Breast epithelium (tissue), 4 donors: Measurements from ENCODE around the gene VPS16. TPM values are rescaled to one million over a fixed set of nuclear protein-coding genes. Genes with fewer than 3 reads are reported as not detected.

ENCODE experiments used
- DNase-seq, 2 donors: peaks; one replicate each; pipeline ENCODE4 v3.0.0-alpha.2; 2019; ENCODE audit warnings: low spot score in 2 of 2
- H3K27ac ChIP-seq, 2 donors: fragments of 200-600 bp; sonication (generic) in 1 of 2; one replicate each; pipeline ENCODE4 v1.5.1; 2016 to 2019; ENCODE audit warnings: mild to moderate bottlenecking in 1 of 2
- H3K27me3 ChIP-seq, 2 donors: fragments of 200-600 bp; sonication (generic) in 1 of 2; one replicate each; pipeline versions ENCODE4 v1.5.1 to v1.6.0; 2017 to 2019; ENCODE audit warnings: control low read depth in 1 of 2, mild to moderate bottlenecking in 1 of 2
- H3K36me3 ChIP-seq: fragments of 200-600 bp; one replicate; pipeline ENCODE4 v1.5.1; 2019
- H3K4me1 ChIP-seq, 2 donors: fragments of 200-600 bp; sonication (generic); one replicate each; pipeline ENCODE4 v1.5.1; 2016 to 2019; ENCODE audit warnings: control low read depth in 1 of 2
- H3K4me3 ChIP-seq, 3 donors: fragments of 200-600 bp; sonication (generic); 1 replicate in 2 of 3; 2 replicates in 1 of 3; pipeline ENCODE4 v1.5.1; 2016 to 2019; ENCODE audit warnings: mild to moderate bottlenecking in 3 of 3, moderate library complexity in 2 of 3
- H3K9me3 ChIP-seq, 2 donors: fragments of 200-600 bp; sonication (generic) in 1 of 2; one replicate each; pipeline ENCODE4 v1.5.1; 2016 to 2019; ENCODE audit warnings: control low read depth in 1 of 2
- POLR2A ChIP-seq: fragments of 450-650 bp; IDR thresholded peaks from one replicate; pipeline ENCODE4 v1.6.1; 2016; ENCODE audit warnings: antibody characterized with exemption, mild to moderate bottlenecking, moderate library complexity
- POLR2AphosphoS5 ChIP-seq, 3 donors: sonication (generic); formaldehyde crosslinking; IDR thresholded peaks; one replicate each; pipeline ENCODE4 v1.6.1; 2017; ENCODE audit warnings: antibody characterized with exemption in 3 of 3
- intact Hi-C: fragments of 100-400 bp; cut with DNase I; formaldehyde crosslinking; loops from one replicate; pipeline ENCODE4 v1.15.1; 2023; ENCODE audit warnings: low total_unique reads
- total RNA-seq, 3 donors: library from RNA; depleted of rRNA; stranded (reverse); fragments of >200 nt; gene quantifications; one replicate each; pipeline ENCODE4 v1.1.0, GENCODE V29; 2016
- TF ChIP-seq, protein P1 (sequence below), 3 donors: fragments of 450-650 bp; IDR thresholded peaks; one replicate each; pipeline ENCODE4 v1.5.1; 2016 to 2017; ENCODE audit warnings: antibody characterized with exemption in 3 of 3, mild to moderate bottlenecking in 3 of 3, moderate library complexity in 3 of 3

The VPS16 gene
- total RNA-seq, 3 donors from 2014 or later: 25.3 to 34.7 (median 33.8) TPM

DNA sequence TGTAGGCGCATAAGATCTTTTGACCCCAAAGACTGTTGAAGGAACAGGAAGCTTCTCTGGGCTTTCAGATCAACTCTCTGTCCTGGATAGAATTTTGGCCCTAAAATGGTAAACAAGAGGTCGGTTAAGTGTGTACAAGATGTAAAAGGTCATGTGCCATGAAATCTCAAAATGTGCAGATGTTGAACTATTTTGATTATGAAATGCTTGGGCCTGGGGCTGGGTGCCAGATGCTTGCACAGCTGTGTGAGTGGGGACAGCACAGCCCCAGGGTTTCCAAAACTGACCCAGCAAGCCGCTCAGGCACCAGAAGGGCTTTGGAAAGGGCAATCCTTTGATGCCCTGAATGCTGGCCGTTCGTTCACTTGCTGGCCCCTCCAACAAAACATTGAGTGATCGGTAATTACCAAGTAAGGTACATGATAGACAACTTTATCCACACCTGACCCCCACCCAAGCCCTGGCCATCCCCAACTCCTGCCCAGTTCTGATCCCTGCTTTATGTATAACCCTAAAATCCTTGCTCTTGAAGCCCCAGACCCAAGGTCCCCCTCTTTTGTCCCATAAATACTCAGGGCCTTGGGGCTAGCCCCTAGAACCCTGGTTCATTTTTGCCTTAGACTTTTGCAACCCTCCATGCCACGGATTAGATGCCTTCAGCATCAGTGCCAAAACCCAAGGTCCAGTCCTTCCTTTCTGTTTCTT lies 22.5 kb upstream of the VPS16 start:
- Histone ChIP-seq H3K27ac (peak overlapping the region in 1 of 2 donors; percentile 83), H3K4me3 (no peak overlapping the region), H3K36me3 (no peaks in the 10 kb centered on the region), H3K9me3 (no peaks in the 10 kb centered on the region), H3K4me1 (no peaks in the 10 kb centered on the region), H3K27me3 (peaks cover 3 to 13% of the 10 kb centered on the region in 2 donors)
- TF ChIP-seq POLR2AphosphoS5 (IDR thresholded peaks at IDR 0.05) (peak in 1 of 3 donors; percentile 32), POLR2A (no peak)
- TF ChIP-seq, protein P1, sequence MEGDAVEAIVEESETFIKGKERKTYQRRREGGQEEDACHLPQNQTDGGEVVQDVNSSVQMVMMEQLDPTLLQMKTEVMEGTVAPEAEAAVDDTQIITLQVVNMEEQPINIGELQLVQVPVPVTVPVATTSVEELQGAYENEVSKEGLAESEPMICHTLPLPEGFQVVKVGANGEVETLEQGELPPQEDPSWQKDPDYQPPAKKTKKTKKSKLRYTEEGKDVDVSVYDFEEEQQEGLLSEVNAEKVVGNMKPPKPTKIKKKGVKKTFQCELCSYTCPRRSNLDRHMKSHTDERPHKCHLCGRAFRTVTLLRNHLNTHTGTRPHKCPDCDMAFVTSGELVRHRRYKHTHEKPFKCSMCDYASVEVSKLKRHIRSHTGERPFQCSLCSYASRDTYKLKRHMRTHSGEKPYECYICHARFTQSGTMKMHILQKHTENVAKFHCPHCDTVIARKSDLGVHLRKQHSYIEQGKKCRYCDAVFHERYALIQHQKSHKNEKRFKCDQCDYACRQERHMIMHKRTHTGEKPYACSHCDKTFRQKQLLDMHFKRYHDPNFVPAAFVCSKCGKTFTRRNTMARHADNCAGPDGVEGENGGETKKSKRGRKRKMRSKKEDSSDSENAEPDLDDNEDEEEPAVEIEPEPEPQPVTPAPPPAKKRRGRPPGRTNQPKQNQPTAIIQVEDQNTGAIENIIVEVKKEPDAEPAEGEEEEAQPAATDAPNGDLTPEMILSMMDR (IDR thresholded peaks at IDR 0.05): no peak
- DNase-seq: peak in 1 of 2 donors; percentile 37
- intact Hi-C loops: loop anchor here (5.0 kb wide), 1 partner anchor 876 kb away; no protein-coding TSS in a partner anchor

GRCh38 chr20:2820084-2820895 lies 20.3 kb upstream of the VPS16 start:
- H3K36me3 ChIP-seq: no peaks in the 10 kb centered on the region
- TF ChIP-seq, protein P1 (IDR thresholded peaks at IDR 0.05): no peak
- TF ChIP-seq POLR2A: no peak
- TF ChIP-seq POLR2AphosphoS5 (IDR thresholded peaks at IDR 0.05): no peak
- no peaks in the 10 kb centered on the region for H3K4me1 ChIP-seq
- peaks cover 3 to 13% of the 10 kb centered on the region in 2 donors for H3K27me3 ChIP-seq
- intact Hi-C loops: no loop called here
- H3K9me3 ChIP-seq: no peaks in the 10 kb centered on the region
- peak overlapping the region; percentile 25 to 72 for H3K27ac ChIP-seq
- H3K4me3 ChIP-seq: peak overlapping the region in 2 of 3 donors; percentile 5 to 48
- peak in 1 of 2 donors; percentile 13 for DNase-seq

- TF ChIP-seq, protein P1 (IDR thresholded peaks at IDR 0.05): no peak
- TF ChIP-seq POLR2A: no peak
- no peak for TF ChIP-seq POLR2AphosphoS5 (IDR thresholded peaks at IDR 0.05)
- Histone ChIP-seq H3K9me3 (no peaks in the 10 kb centered on the region), H3K27ac (peak overlapping the region; percentile 25 to 72), H3K36me3 (no peaks in the 10 kb centered on the region), H3K27me3 (peaks cover 3 to 13% of the 10 kb centered on the region in 2 donors), H3K4me1 (no peaks in the 10 kb centered on the region), H3K4me3 (peak overlapping the region in 2 of 3 donors; percentile 20 to 48)
- intact Hi-C loops: no loop called here
- peak in 1 of 2 donors; percentile 15 for DNase-seq
Observed at GRCh38 chr20:2820896-2821869, 19.4 kb upstream of the VPS16 start.

DNA sequence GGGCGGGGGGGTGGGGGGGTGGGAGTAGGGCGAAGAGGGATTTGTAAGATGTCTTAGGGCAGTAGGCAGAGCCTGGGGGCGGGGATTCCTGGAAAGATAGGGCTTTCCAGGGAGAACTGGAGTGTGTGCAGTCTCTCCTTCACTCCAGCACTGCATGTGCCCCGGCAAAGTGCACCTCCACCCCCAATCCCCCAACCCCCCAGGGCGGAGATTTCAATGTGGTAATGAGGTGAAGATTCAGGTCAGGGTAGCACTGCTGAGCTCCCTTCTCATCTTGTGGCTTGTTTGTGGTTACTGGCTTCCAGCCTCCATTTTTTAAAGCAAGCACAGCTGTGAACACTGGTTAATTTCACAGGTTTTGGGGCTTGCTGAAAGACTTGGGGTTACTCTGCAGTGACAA lies 18.5 kb upstream of the VPS16 start:
- peaks cover 3 to 13% of the 10 kb centered on the region in 2 donors for H3K27me3 ChIP-seq
- no peaks in the 10 kb centered on the region for H3K36me3 ChIP-seq
- no peaks in the 10 kb centered on the region for H3K4me1 ChIP-seq
- peak overlapping the region in 1 of 3 donors; percentile 48 for H3K4me3 ChIP-seq
- TF ChIP-seq POLR2AphosphoS5 (IDR thresholded peaks at IDR 0.05) (no peak), POLR2A (no peak)
- TF ChIP-seq, protein P1 (IDR thresholded peaks at IDR 0.05): no peak
- H3K9me3 ChIP-seq: no peaks in the 10 kb centered on the region
- peak in 1 of 2 donors; percentile 12 for DNase-seq
- intact Hi-C loops: no loop called here
- H3K27ac ChIP-seq: peak overlapping the region in 1 of 2 donors; percentile 3
